Measurements from ENCODE around the gene ORC2. TPM values are rescaled to one million over a fixed set of nuclear protein-coding genes. Genes with fewer than 3 reads are reported as not detected.
A peak's percentile ranks its signal among the peaks of the same experiment; 100 is the strongest.
"Not testable (repeated sequence)": the region's sequence is repeated elsewhere in the genome, so short reads cannot be mapped to it uniquely, and the experiment has no call there.

ORC2 gene
- total and polyA plus RNA-seq, 4 donors = 5.6 to 35.6 (median 20.4) TPM

- no peak overlapping the region for H3K27ac ChIP-seq (ENCODE audit: low read depth in 1 of 2, low read length in 2 of 2)
- ATAC-seq (ENCODE audit: low FRiP score) (no peak), DNase-seq (no peak)
- H3K4me3 ChIP-seq (ENCODE audit: low read length in 2 of 2) = no peak overlapping the region
- 88 to 91% methylated on average over 6 of the region's 6 CpGs for WGBS, 2 donors
- H3K36me3 ChIP-seq (ENCODE audit: control insufficient read depth in 1 of 2, insufficient read depth in 2 of 2, low read length in 1 of 2) = peaks cover 3 to 13% of the 10 kb centered on the region in 2 donors
- H3K4me1 ChIP-seq (ENCODE audit: control insufficient read depth in 1 of 2, insufficient read depth in 2 of 2, low read length in 2 of 2) = no peaks in the 10 kb centered on the region
- intact Hi-C loops (cut with DNase I) = no loop called here
- H3K27me3 ChIP-seq (ENCODE audit: control insufficient read depth in 1 of 2, insufficient read depth in 2 of 2, low read length in 1 of 2) = no peaks in the 10 kb centered on the region
- no peaks in the 10 kb centered on the region for H3K9me3 ChIP-seq (ENCODE audit: control insufficient read depth, low read length)
Observed at GRCh38 chr2:200922439-200922838, 41.0 kb downstream of the ORC2 start.

- Histone ChIP-seq H3K4me1 (ENCODE audit: control insufficient read depth in 1 of 2, insufficient read depth in 2 of 2, low read length in 2 of 2) (no peaks in the 10 kb centered on the region), H3K36me3 (ENCODE audit: control insufficient read depth in 1 of 2, insufficient read depth in 2 of 2, low read length in 1 of 2) (peaks cover 3 to 5% of the 10 kb centered on the region in 2 donors), H3K27ac (ENCODE audit: low read depth in 1 of 2, low read length in 2 of 2) (no peak overlapping the region), H3K9me3 (ENCODE audit: control insufficient read depth, low read length) (no peaks in the 10 kb centered on the region), H3K27me3 (ENCODE audit: control insufficient read depth in 1 of 2, insufficient read depth in 2 of 2, low read length in 1 of 2) (no peaks in the 10 kb centered on the region), H3K4me3 (ENCODE audit: low read length in 2 of 2) (no peak overlapping the region)
- ATAC-seq (ENCODE audit: low FRiP score) (no peak), DNase-seq (no peak)
- intact Hi-C loops (cut with DNase I) = loop anchor here in 1 of 2 donors (5.0 kb wide), 1 partner anchor 144 kb away; no protein-coding TSS in a partner anchor
Observed at GRCh38 chr2:200913654-200914053, 49.8 kb downstream of the ORC2 start.

GRCh38 chr2:200909958-200910357, 53.5 kb downstream of the ORC2 start:
- no peak for ATAC-seq (ENCODE audit: low FRiP score)
- intact Hi-C loops (cut with DNase I) = loop anchor here (5.0 kb wide), 2 partner anchors 147 to 267 kb away; no protein-coding TSS in a partner anchor
- WGBS, 2 donors = 79 to 84% methylated on average over 4 of the region's 4 CpGs
- Histone ChIP-seq H3K27me3 (ENCODE audit: control insufficient read depth in 1 of 2, insufficient read depth in 2 of 2, low read length in 1 of 2) (no peaks in the 10 kb centered on the region), H3K9me3 (ENCODE audit: control insufficient read depth, low read length) (no peaks in the 10 kb centered on the region), H3K4me3 (ENCODE audit: low read length in 2 of 2) (no peak overlapping the region), H3K36me3 (ENCODE audit: control insufficient read depth in 1 of 2, insufficient read depth in 2 of 2, low read length in 1 of 2) (peaks cover 1 to 3% of the 10 kb centered on the region in 2 donors), H3K4me1 (ENCODE audit: control insufficient read depth in 1 of 2, insufficient read depth in 2 of 2, low read length in 2 of 2) (no peaks in the 10 kb centered on the region), H3K27ac (ENCODE audit: low read depth in 1 of 2, low read length in 2 of 2) (no peak overlapping the region)
- DNase-seq = no peak

GRCh38 chr2:200905618-200906296, 57.7 kb downstream of the ORC2 start:
- DNase-seq (peak; percentile 79 to 86), ATAC-seq (ENCODE audit: low FRiP score) (peak; percentile 80)
- H3K4me1 ChIP-seq (ENCODE audit: control insufficient read depth in 1 of 2, insufficient read depth in 2 of 2, low read length in 2 of 2) = no peaks in the 10 kb centered on the region
- no peaks in the 10 kb centered on the region for H3K9me3 ChIP-seq (ENCODE audit: control insufficient read depth, low read length)
- 47 to 50% methylated on average over 2 of the region's 2 CpGs for WGBS, 2 donors
- H3K36me3 ChIP-seq (ENCODE audit: control insufficient read depth in 1 of 2, insufficient read depth in 2 of 2, low read length in 1 of 2) = peaks cover 0 to 4% of the 10 kb centered on the region in 2 donors
- intact Hi-C loops (cut with DNase I) = loop anchor here in 1 of 2 donors (5.0 kb wide), 1 partner anchor 272 kb away; no protein-coding TSS in a partner anchor
- H3K27me3 ChIP-seq (ENCODE audit: control insufficient read depth in 1 of 2, insufficient read depth in 2 of 2, low read length in 1 of 2) = no peaks in the 10 kb centered on the region
- H3K27ac ChIP-seq (ENCODE audit: low read depth in 1 of 2, low read length in 2 of 2) = no peak overlapping the region
- no peak overlapping the region for H3K4me3 ChIP-seq (ENCODE audit: low read length in 2 of 2)

- ATAC-seq (ENCODE audit: low FRiP score) (peak; percentile 80), DNase-seq (peak in 1 of 2 donors; percentile 67)
- Histone ChIP-seq H3K4me1 (ENCODE audit: control insufficient read depth in 1 of 2, insufficient read depth in 2 of 2, low read length in 2 of 2) (no peaks in the 10 kb centered on the region), H3K27ac (ENCODE audit: low read depth in 1 of 2, low read length in 2 of 2) (no peak overlapping the region), H3K4me3 (ENCODE audit: low read length in 2 of 2) (no peak overlapping the region), H3K27me3 (ENCODE audit: control insufficient read depth in 1 of 2, insufficient read depth in 2 of 2, low read length in 1 of 2) (no peaks in the 10 kb centered on the region), H3K36me3 (ENCODE audit: control insufficient read depth in 1 of 2, insufficient read depth in 2 of 2, low read length in 1 of 2) (peaks cover 3% of the 10 kb centered on the region in 2 donors), H3K9me3 (ENCODE audit: control insufficient read depth, low read length) (no peaks in the 10 kb centered on the region)
- WGBS, 2 donors = 5 to 12% methylated on average over 4 of the region's 4 CpGs
- intact Hi-C loops (cut with DNase I) = loop anchor here (5.0 kb wide), 3 partner anchors 166 to 276 kb away; partner anchors contain the start of genes HYCC2 (in 1 of the 2) and NDUFB3 (in 1 of the 2)
Observed at GRCh38 chr2:200901459-200902072, 61.9 kb downstream of the ORC2 start.

DNA sequence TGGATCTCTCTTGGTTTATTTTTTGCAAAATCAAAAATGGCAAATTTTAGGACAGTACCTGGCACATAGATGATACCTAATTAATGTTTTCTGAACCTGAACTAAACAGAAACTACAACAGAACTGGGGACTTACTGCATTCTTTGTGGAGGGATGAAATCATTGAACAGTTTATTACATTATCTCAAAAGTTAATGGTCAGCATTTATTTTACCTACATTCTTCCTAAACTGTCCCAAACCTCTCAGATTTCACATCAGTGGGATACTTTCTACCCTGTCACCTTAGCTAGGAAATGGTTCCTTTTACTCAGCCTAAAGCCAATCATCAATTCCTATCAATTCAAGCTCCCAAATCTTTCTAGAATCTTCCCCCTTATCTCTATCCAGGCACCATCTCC, 64.0 kb downstream of the ORC2 start:
- intact Hi-C loops (cut with DNase I) = no loop called here
- H3K4me1 ChIP-seq (ENCODE audit: control insufficient read depth in 1 of 2, insufficient read depth in 2 of 2, low read length in 2 of 2) = no peaks in the 10 kb centered on the region
- H3K4me3 ChIP-seq (ENCODE audit: low read length in 2 of 2) = no peak overlapping the region
- no peaks in the 10 kb centered on the region for H3K27me3 ChIP-seq (ENCODE audit: control insufficient read depth in 1 of 2, insufficient read depth in 2 of 2, low read length in 1 of 2)
- ATAC-seq (ENCODE audit: low FRiP score) = no peak
- no peaks in the 10 kb centered on the region for H3K9me3 ChIP-seq (ENCODE audit: control insufficient read depth, low read length)
- H3K36me3 ChIP-seq (ENCODE audit: control insufficient read depth in 1 of 2, insufficient read depth in 2 of 2, low read length in 1 of 2) = peaks cover 3 to 6% of the 10 kb centered on the region in 2 donors
- no peak overlapping the region for H3K27ac ChIP-seq (ENCODE audit: low read depth in 1 of 2, low read length in 2 of 2)
- DNase-seq = no peak

DNA sequence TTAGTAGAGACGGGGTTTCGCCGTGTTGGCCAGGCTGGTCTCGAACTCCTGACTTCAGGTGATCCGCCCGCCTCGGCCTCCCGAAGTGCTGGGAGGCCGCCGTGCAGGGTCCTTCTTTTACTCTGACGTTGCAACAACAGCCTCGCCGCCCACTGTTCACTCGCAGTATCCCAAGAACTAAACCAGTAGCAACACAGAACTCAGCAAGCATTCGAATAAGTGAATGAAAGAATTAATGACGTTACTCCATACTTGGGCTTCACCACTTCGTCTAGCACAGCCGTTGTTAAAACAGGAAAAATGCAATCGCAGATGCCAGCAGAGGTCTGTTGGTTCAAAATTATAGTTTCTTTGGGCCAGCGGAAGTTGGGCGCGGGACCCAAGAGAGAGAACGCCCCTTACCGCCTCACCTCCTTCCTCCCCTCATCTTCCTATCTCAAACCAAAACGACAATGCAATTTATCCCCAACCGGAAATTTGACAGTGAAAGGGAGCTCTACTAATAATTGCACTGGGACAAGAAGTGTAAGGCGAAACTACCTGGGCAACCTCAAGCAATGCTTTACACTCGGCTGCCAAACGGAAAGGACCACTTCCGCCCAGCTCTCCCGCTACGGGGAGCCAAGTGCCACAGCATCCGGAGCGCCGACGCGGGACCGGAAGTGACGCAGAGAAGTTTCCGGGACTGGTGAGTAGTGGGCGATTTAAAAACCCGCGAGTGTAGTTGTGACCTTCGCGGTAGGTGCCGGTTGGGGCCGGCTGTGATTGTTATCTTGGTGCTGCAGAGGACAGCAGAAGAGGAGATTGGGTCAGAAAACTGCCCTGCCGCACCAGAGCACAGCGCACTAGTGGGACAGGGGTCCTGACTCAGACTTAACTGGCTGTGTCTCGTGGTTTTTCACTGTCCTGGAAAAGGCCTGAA, 74.5 kb downstream of the ORC2 start, which contains the start of the genes NIF3L1 and PPIL3:
NIF3L1 (plus strand) TSS at position 668 of the 922 bp plus-strand sequence. CDS start 2,573 bp downstream, outside the sequence.
PPIL3 (minus strand) TSS at position 374 of the 922 bp plus-strand sequence. CDS start 1,462 bp downstream, outside the sequence.
- Histone ChIP-seq H3K27ac (ENCODE audit: low read depth in 1 of 2, low read length in 2 of 2) (peak within 1 kb of the TSS; percentile 36 to 98), H3K4me1 (ENCODE audit: control insufficient read depth in 1 of 2, insufficient read depth in 2 of 2, low read length in 2 of 2) (peaks cover 0 to 2% of the 10 kb centered on the region in 2 donors), H3K36me3 (ENCODE audit: control insufficient read depth in 1 of 2, insufficient read depth in 2 of 2, low read length in 1 of 2) (peaks cover 0 to 4% of the 10 kb centered on the region in 2 donors), H3K4me3 (ENCODE audit: low read length in 2 of 2) (peak within 1 kb of the TSS; percentile 81 to 93), H3K9me3 (ENCODE audit: control insufficient read depth, low read length) (no peaks in the 10 kb centered on the region), H3K27me3 (ENCODE audit: control insufficient read depth in 1 of 2, insufficient read depth in 2 of 2, low read length in 1 of 2) (no peaks in the 10 kb centered on the region)
- ATAC-seq (ENCODE audit: low FRiP score) (peak; percentile 97), DNase-seq (peak; percentile 98 to 99)
- intact Hi-C loops (cut with DNase I) = loop anchor here in 1 of 2 donors (1.0 kb wide), 1 partner anchor 176 kb away; no protein-coding TSS in a partner anchor
- WGBS, 2 donors = 0% methylated on average over 50 of the region's 50 CpGs

- DNase-seq; ATAC-seq (ENCODE audit: low FRiP score); H3K4me1 ChIP-seq (ENCODE audit: control insufficient read depth in 1 of 2, insufficient read depth in 2 of 2, low read length in 2 of 2); intact Hi-C loops (cut with DNase I); H3K36me3 ChIP-seq (ENCODE audit: control insufficient read depth in 1 of 2, insufficient read depth in 2 of 2, low read length in 1 of 2); H3K27me3 ChIP-seq (ENCODE audit: control insufficient read depth in 1 of 2, insufficient read depth in 2 of 2, low read length in 1 of 2); H3K9me3 ChIP-seq (ENCODE audit: control insufficient read depth, low read length); H3K27ac ChIP-seq (ENCODE audit: low read depth in 1 of 2, low read length in 2 of 2); H3K4me3 ChIP-seq (ENCODE audit: low read length in 2 of 2): not testable (repeated sequence)
- 77 to 78% methylated on average over 2 of the region's 2 CpGs for WGBS, 2 donors
Observed at GRCh38 chr2:200881715-200882249, 81.7 kb downstream of the ORC2 start.
